Activated T-helper 17 cell treated with anti-CD3 and anti-CD28 coated beads, Interleukin-2, amount 50 U/mL, for 72 hours (primary cell): ENCODE data around the gene NUFIP2. TPM values are rescaled to one million over a fixed set of nuclear protein-coding genes. Genes with fewer than 3 reads are reported as not detected.

ENCODE experiments used
- ATAC-seq: fragments of 150-1000 bp; cut with Tn5 transposase; replicated peaks from 2 replicates; pipeline ENCODE4 v1.10.0; 2021; ENCODE audit warnings: mild to moderate bottlenecking, moderate library complexity
- H3K27ac Mint-ChIP-seq: one replicate; pipeline ENCODE4 v1.8.0; 2022; ENCODE audit warnings: mixed read lengths
- H3K27me3 Mint-ChIP-seq: one replicate; pipeline ENCODE4 v1.8.0; 2022; ENCODE audit warnings: mixed read lengths
- H3K36me3 Mint-ChIP-seq: one replicate; pipeline ENCODE4 v1.8.0; 2022; ENCODE audit warnings: low read depth, mild to moderate bottlenecking, mixed read lengths
- H3K4me1 Mint-ChIP-seq: one replicate; pipeline ENCODE4 v1.8.0; 2022; ENCODE audit warnings: mixed read lengths
- H3K4me3 Mint-ChIP-seq: one replicate; pipeline ENCODE4 v1.8.0; 2022; ENCODE audit warnings: mild to moderate bottlenecking, mixed read lengths
- H3K9me3 Mint-ChIP-seq: one replicate; pipeline ENCODE4 v1.8.0; 2022; ENCODE audit warnings: mixed read lengths
- total RNA-seq, 2 donors: library from RNA; stranded (reverse); gene quantifications; one replicate each; pipeline ENCODE4 v1.2.3, GENCODE V29; 2022

Gene NUFIP2
- total RNA-seq, 2 donors from 2014 or later: 61.6 to 65.1 TPM

GRCh38 chr17:29212094-29212631 lies 81.8 kb downstream of the NUFIP2 start:
- ATAC-seq: no peak
- Mint-ChIP-seq H3K4me1 (no peaks in the 10 kb centered on the region), H3K4me3 (no peak overlapping the region), H3K9me3 (no peaks in the 10 kb centered on the region), H3K27ac (no peak overlapping the region), H3K27me3 (no peaks in the 10 kb centered on the region), H3K36me3 (no peaks in the 10 kb centered on the region)

- no peaks in the 10 kb centered on the region for H3K27me3 Mint-ChIP-seq
- no peak overlapping the region for H3K4me3 Mint-ChIP-seq
- no peaks in the 10 kb centered on the region for H3K4me1 Mint-ChIP-seq
- no peaks in the 10 kb centered on the region for H3K36me3 Mint-ChIP-seq
- no peak for ATAC-seq
- H3K27ac Mint-ChIP-seq: no peak overlapping the region
- no peaks in the 10 kb centered on the region for H3K9me3 Mint-ChIP-seq
These were observed 83.1 kb downstream of the NUFIP2 start for GRCh38 chr17:29210879-29211278.

- H3K9me3 Mint-ChIP-seq: no peaks in the 10 kb centered on the region
- no peaks in the 10 kb centered on the region for H3K4me1 Mint-ChIP-seq
- H3K27ac Mint-ChIP-seq: no peak overlapping the region
- no peak overlapping the region for H3K4me3 Mint-ChIP-seq
- no peak for ATAC-seq
- H3K36me3 Mint-ChIP-seq: no peaks in the 10 kb centered on the region
- peaks cover 6% of the 10 kb centered on the region for H3K27me3 Mint-ChIP-seq
These were observed 84.9 kb downstream of the NUFIP2 start for GRCh38 chr17:29209073-29209472.

GRCh38 chr17:29207975-29208374 lies 86.0 kb downstream of the NUFIP2 start:
- Mint-ChIP-seq H3K9me3 (no peaks in the 10 kb centered on the region), H3K27ac (no peak overlapping the region), H3K27me3 (peaks cover 7% of the 10 kb centered on the region), H3K4me1 (no peaks in the 10 kb centered on the region), H3K36me3 (no peaks in the 10 kb centered on the region), H3K4me3 (no peak overlapping the region)
- no peak for ATAC-seq

Other genes with a start within 250 kb of the NUFIP2 start
- gene MYO18A, start 113.8 kb downstream of the NUFIP2 start, total RNA-seq: 10 to 100 TPM; 90.6 to 95.9 TPM
- gene CRYBA1, start 47.3 kb downstream of the NUFIP2 start, total RNA-seq: not detected
- 10 to 100 TPM; 40.0 to 42.0 TPM for gene TAOK1, start 96.2 kb upstream of the NUFIP2 start, total RNA-seq